Transverse colon (tissue), 4 donors: ENCODE measurements around the gene SNX18. TPM values are rescaled to one million over a fixed set of nuclear protein-coding genes. Genes with fewer than 3 reads are reported as not detected.

Experiments used
- DNase-seq: peaks from one replicate; pipeline ENCODE4 v3.0.0-alpha.2; 2019
- H3K27ac ChIP-seq, 4 donors: fragments of 200-600 bp; sonication (generic); 2 replicates each; pipeline ENCODE4 v1.5.1; 2016 to 2018; ENCODE audit warnings: inconsistent platforms in 4 of 4
- H3K27me3 ChIP-seq: fragments of 200-600 bp; sonication (generic); 2 replicates; pipeline ENCODE4 v1.5.1; 2017; ENCODE audit warnings: inconsistent platforms
- H3K36me3 ChIP-seq, 4 donors: fragments of 200-600 bp; sonication (generic); 2 replicates each; pipeline ENCODE4 v1.5.1; 2017 to 2019; ENCODE audit warnings: inconsistent platforms in 4 of 4
- H3K4me1 ChIP-seq, 4 donors: fragments of 200-600 bp; sonication (generic); 2 replicates each; pipeline ENCODE4 v1.5.1; 2017 to 2020; ENCODE audit warnings: inconsistent platforms in 4 of 4
- H3K4me3 ChIP-seq, 4 donors: fragments of 200-600 bp; sonication (generic); 1 replicate in 1 of 4; 2 replicates in 3 of 4; pipeline versions ENCODE4 v1.5.1 to v1.6.1; 2017 to 2019; ENCODE audit warnings: inconsistent platforms in 4 of 4
- H3K9me3 ChIP-seq, 2 donors: fragments of 200-600 bp; sonication (generic); 2 replicates each; pipeline ENCODE4 v1.5.1; 2017 to 2019; ENCODE audit warnings: inconsistent platforms in 2 of 2
- CTCF ChIP-seq, 5 experiments: fragments of 200-600 bp in 3 of 5; fragments of 450-650 bp in 2 of 5; sonication (generic) in 3 of 5; IDR thresholded peaks; 1 replicate in 2 of 5; 2 replicates in 3 of 5; pipeline ENCODE4 v1.5.1; 2016 to 2017; ENCODE audit warnings: antibody characterized with exemption in 5 of 5, inconsistent platforms in 3 of 5, mild to moderate bottlenecking in 2 of 5, moderate library complexity in 1 of 5
- EP300 ChIP-seq: sonication (generic); formaldehyde crosslinking; IDR thresholded peaks from one replicate; pipeline ENCODE4 v1.6.1; 2017; ENCODE audit warnings: antibody characterized with exemption, low read depth
- POLR2A ChIP-seq: fragments of 450-650 bp; IDR thresholded peaks from one replicate; pipeline ENCODE4 v1.6.1; 2016; ENCODE audit warnings: antibody characterized with exemption, mild to moderate bottlenecking, moderate library complexity
- POLR2AphosphoS5 ChIP-seq, 3 donors: sonication (generic); formaldehyde crosslinking; IDR thresholded peaks; one replicate each; pipeline ENCODE4 v1.6.1; 2016; ENCODE audit warnings: antibody characterized with exemption in 3 of 3
- WGBS, 2 donors: methylation state at CpG; one replicate each; pipeline ENCODE4 v1.1.5; 2018; ENCODE audit warnings: low coverage in 1 of 2; 5-methylcytosine and 5-hydroxymethylcytosine counted together
- in situ Hi-C, 4 donors: fragments of 200-750 bp; cut with MboI; loops; one replicate each; pipeline versions ENCODE4 v1.15.0 to v1.15.1; 2017; ENCODE audit warnings: low sequenced_read_pairs in 3 of 4, low pct_ligation_motif_present in 1 of 4, low pct_unique_long_range_greater_than_20kb in 1 of 4
- intact Hi-C: fragments of 100-400 bp; cut with DNase I; formaldehyde crosslinking; loops from one replicate; pipeline ENCODE4 v1.15.1; 2023; ENCODE audit warnings: low total_unique reads
- total RNA-seq, 4 donors: library from RNA; depleted of rRNA; stranded (reverse); fragments of >200 nt; gene quantifications; one replicate each; pipeline ENCODE4 v1.1.0, GENCODE V29; 2016

The SNX18 gene
- total RNA-seq, 4 donors from 2014 or later: 18.0 to 35.4 (median 20.0) TPM

GRCh38 chr5:54567996-54568395, 50.4 kb downstream of the SNX18 start:
- no peaks in the 10 kb centered on the region for H3K9me3 ChIP-seq
- H3K4me3 ChIP-seq: no peak overlapping the region
- H3K27me3 ChIP-seq: no peaks in the 10 kb centered on the region
- TF ChIP-seq POLR2A (no peak), EP300 (no peak), POLR2AphosphoS5 (IDR thresholded peaks at IDR 0.05) (no peak), CTCF (IDR thresholded peaks at IDR 0.05) (no peak)
- DNase-seq: no peak
- peaks cover 0 to 9% (median 3%) of the 10 kb centered on the region in 4 donors for H3K4me1 ChIP-seq
- 95 to 100% methylated on average over 1 to 2 of the region's 2 CpGs for WGBS, 2 donors
- no peaks in the 10 kb centered on the region for H3K36me3 ChIP-seq
- no peak overlapping the region for H3K27ac ChIP-seq
- in situ Hi-C loops: no loop called here
- intact Hi-C loops: no loop called here

GRCh38 chr5:54570916-54571315, 53.4 kb downstream of the SNX18 start:
- Histone ChIP-seq H3K27ac (no peak overlapping the region), H3K36me3 (no peaks in the 10 kb centered on the region), H3K27me3 (no peaks in the 10 kb centered on the region), H3K9me3 (no peaks in the 10 kb centered on the region), H3K4me3 (no peak overlapping the region), H3K4me1 (peaks cover 0 to 9% (median 3%) of the 10 kb centered on the region in 4 donors)
- TF ChIP-seq CTCF (IDR thresholded peaks at IDR 0.05): no peak
- no peak for TF ChIP-seq EP300
- TF ChIP-seq POLR2A: no peak
- no peak for TF ChIP-seq POLR2AphosphoS5 (IDR thresholded peaks at IDR 0.05)
- intact Hi-C loops: no loop called here
- in situ Hi-C loops: no loop called here
- 58 to 83% methylated on average over 1 to 5 of the region's 5 CpGs for WGBS, 2 donors
- DNase-seq: no peak

- H3K36me3 ChIP-seq: no peaks in the 10 kb centered on the region
- peaks cover 0 to 9% (median 3%) of the 10 kb centered on the region in 4 donors for H3K4me1 ChIP-seq
- WGBS, 2 donors: 86 to 100% methylated on average over 1 to 5 of the region's 5 CpGs
- intact Hi-C loops: no loop called here
- no peak for TF ChIP-seq EP300
- no peak for TF ChIP-seq CTCF (IDR thresholded peaks at IDR 0.05)
- TF ChIP-seq POLR2AphosphoS5 (IDR thresholded peaks at IDR 0.05): no peak
- TF ChIP-seq POLR2A: no peak
- H3K9me3 ChIP-seq: no peaks in the 10 kb centered on the region
- H3K27me3 ChIP-seq: no peaks in the 10 kb centered on the region
- H3K27ac ChIP-seq: no peak overlapping the region
- H3K4me3 ChIP-seq: no peak overlapping the region
- DNase-seq: no peak
- in situ Hi-C loops: no loop called here
Observed at GRCh38 chr5:54571462-54571861, 53.9 kb downstream of the SNX18 start.

GRCh38 chr5:54573812-54574489, 56.4 kb downstream of the SNX18 start:
- H3K4me1 ChIP-seq: peaks cover 0 to 9% (median 3%) of the 10 kb centered on the region in 4 donors
- intact Hi-C loops (no loop called here), in situ Hi-C loops (no loop called here)
- no peaks in the 10 kb centered on the region for H3K27me3 ChIP-seq
- no peak for TF ChIP-seq POLR2AphosphoS5 (IDR thresholded peaks at IDR 0.05)
- TF ChIP-seq EP300: no peak
- no peak for TF ChIP-seq POLR2A
- TF ChIP-seq CTCF (IDR thresholded peaks at IDR 0.05): no peak
- no peak overlapping the region for H3K4me3 ChIP-seq
- no peaks in the 10 kb centered on the region for H3K9me3 ChIP-seq
- no peak for DNase-seq
- H3K36me3 ChIP-seq: no peaks in the 10 kb centered on the region
- 77 to 88% methylated on average over 1 to 4 of the region's 4 CpGs for WGBS, 2 donors
- no peak overlapping the region for H3K27ac ChIP-seq
